ENCODE measurements around the gene SELENOV.

The SELENOV gene

GRCh38 chr19:39520541-39521484, 5.9 kb downstream of the SELENOV start:
- no peak for DNase-seq (ENCODE audit: low read depth)

GRCh38 chr19:39524495-39524894, 9.6 kb downstream of the SELENOV start:
- DNase-seq (ENCODE audit: low read depth): no peak

- DNase-seq (ENCODE audit: low read depth): no peak
Observed at GRCh38 chr19:39525205-39525604, 10.3 kb downstream of the SELENOV start.

DNA sequence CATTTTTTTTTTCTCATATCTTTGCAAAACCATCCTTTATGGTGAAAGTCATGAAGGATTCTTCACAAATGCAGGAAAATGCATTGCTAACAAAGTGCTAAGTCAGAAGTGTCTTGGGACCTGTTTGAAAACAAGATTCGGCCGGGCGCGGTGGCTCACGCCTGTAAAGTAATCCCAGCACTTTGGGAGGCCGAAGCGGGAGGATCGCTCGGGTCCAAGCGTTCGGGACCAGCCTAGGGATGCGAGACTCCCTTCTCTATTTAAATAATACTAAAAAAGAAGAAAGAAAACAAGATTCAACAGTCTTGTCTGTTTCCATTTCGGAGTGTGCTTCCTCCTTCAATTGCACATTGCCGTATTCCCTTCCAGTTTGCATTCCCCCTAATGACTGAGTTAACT, 16.9 kb downstream of the SELENOV start:
- no peak for DNase-seq (ENCODE audit: low read depth)

DNA sequence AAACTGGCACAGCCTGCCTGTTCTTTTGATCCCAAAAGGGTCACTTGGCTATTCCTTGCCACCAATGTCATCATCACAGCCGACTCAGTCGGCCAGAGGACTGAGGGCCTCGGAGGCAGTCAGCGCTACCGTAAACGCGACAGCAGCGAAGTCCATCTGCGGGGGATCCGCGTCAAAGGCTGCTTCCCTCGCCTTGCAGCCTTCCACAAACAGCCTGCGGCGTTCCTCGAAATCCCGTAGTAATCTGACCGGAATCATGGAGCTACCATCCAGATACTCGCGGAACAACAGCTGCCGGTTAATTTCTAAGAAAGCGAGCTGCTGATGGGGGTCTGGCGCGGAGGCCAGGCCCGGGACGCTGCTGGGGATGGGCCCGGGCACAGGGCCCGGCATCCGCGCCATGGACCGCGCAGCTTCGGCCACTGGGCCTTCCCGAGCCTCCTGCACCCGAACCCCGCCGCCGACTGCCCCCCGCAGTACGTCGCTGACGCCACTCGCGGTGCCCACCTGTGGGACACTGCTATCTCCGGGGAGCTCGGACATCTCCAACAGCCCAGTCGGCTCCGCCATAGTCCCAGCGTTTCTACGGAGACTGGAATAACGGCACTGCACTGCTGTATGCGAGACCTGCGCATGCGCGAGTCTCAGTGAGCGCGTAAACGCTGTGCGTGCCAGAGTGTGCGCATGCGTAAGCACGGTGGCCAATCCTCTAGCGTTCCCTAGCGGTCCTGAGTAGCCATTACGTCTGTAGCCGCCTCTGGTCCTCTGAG, 17.5 kb downstream of the SELENOV start, which contains the start of gene EID2B:
Gene EID2B, minus strand, starts transcription at position 620 of the 770 bp plus-strand sequence. Its CDS starts 50 bp downstream, at position 570.
- DNase-seq (ENCODE audit: low read depth): peak; percentile 64

DNA sequence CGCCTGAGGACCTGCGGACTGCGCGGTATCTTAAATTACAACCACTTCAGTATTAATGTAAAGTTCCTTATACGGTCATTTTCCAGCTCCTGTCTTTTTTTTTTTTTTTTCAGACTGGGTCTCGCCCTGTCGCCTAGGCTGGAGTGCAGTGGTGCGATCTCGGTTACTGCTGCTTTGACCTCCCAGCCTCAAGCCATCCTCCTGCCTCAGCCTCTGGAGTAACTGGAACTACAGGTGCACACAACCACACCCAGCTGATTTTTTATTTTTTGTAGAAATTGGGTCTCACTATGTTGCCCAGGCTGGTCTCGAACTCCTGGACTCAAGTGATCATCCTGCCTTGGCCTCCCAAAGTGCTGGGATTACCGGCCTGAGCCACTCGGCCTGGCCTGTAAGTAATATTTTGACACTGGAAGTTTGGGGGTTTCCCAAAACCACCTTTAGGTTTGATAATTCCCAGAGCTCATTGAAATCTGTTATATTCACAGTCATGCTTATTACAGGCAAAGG, 18.1 kb downstream of the SELENOV start:
- no peak for DNase-seq (ENCODE audit: low read depth)

DNA sequence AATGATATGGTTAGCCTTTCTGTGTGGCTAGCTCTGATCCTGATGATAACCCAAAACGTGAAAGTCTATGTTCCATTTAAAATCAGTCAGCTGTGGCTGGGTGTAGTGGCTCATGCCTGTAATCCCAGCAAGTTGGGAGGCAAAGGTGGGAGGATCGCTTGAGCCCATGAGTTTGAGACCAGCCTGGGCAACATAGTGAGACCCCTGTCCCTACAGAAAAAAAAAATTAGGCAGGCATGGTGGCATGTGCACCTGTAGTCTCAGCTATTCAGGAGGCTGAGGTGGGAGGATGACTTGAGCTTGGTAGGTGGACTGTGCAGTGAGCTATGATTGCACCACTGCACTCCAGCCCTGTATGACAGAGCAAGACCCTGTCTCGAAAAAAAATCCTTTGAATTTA, 18.9 kb downstream of the SELENOV start:
- no peak for DNase-seq (ENCODE audit: low read depth)

DNA sequence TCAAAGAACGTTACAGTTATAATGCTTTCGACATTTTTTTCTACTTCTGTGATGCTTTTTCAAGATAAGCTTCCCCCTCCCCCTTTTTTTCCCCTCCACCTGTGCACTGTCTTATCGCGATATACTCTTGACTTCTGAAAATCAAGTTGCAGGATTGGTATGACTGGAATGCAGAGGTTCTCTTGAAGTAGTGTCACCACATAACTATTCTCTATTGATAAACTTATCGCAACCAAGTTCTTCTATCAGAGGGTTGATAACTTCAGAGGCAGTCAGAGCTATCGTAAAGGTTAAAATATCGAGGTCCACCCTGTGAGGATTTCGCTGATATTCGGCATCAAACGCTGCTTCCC, 24.2 kb downstream of the SELENOV start:
- DNase-seq (ENCODE audit: low read depth): no peak

DNA sequence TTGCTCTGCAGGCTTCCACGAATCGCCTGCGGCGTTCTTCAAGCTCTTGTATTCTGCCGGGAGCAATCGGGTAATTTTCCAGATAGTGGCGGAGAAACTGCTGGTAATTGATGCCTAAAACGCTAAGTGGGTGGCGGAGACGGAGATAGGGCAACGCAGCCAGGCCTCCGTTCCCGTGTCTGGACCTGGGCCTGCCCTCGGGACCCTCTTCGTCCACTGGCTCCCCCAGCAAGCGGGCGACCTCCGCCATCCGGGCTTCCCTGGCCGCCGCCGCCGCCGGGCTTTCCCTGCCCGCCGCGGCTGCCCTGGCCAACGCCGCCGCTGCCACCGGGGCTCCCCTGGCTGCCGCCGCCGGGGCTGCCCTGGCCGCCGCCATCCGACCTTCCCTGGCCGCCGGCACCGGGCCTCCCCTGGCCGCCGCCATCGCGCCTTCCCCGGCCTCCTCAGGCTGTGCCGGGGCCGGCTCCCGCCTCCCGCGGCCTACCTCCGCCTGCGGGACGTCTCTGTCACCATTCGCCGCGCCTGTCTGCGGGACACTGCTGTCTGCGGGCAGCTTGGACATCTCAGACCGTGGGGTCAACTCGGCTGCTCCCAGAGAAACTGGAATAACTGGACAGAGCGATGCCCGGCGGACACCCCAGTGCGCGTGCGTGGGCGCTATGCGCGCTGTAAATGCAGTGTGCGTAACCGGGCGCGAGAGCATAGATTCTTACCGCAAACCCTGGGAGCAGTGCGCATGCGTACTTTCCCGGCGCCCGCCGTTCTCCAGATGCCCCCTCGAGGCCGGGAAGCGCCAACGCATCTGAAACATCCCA, 24.8 kb downstream of the SELENOV start, which contains the start of gene EID2:
Gene EID2, minus strand, starts transcription at position 644 of the 815 bp plus-strand sequence. Its CDS starts 82 bp downstream, at position 562.
- peak; percentile 44 for DNase-seq (ENCODE audit: low read depth)

DNA sequence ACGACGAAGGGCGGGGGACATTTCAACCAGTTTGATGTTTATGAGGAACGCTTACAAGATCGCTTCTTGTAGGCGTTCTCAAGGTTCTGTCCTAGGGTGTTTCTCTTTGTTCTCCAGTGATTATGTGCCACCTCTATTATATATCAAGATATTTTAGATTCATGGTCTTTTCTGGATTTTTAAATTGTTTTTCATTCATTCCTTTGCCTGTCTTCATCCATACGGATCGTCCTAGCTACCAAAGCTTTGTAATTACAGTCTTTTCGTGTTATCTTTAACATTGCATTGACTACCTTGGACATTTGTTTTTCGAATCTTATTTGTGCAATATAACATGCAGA, 25.4 kb downstream of the SELENOV start:
- DNase-seq (ENCODE audit: low read depth): no peak

- no peak for DNase-seq (ENCODE audit: low read depth)
Observed at GRCh38 chr19:39542206-39542605, 27.3 kb downstream of the SELENOV start.

GRCh38 chr19:39543477-39543857, 28.5 kb downstream of the SELENOV start:
- no peak for DNase-seq (ENCODE audit: low read depth)

DNA sequence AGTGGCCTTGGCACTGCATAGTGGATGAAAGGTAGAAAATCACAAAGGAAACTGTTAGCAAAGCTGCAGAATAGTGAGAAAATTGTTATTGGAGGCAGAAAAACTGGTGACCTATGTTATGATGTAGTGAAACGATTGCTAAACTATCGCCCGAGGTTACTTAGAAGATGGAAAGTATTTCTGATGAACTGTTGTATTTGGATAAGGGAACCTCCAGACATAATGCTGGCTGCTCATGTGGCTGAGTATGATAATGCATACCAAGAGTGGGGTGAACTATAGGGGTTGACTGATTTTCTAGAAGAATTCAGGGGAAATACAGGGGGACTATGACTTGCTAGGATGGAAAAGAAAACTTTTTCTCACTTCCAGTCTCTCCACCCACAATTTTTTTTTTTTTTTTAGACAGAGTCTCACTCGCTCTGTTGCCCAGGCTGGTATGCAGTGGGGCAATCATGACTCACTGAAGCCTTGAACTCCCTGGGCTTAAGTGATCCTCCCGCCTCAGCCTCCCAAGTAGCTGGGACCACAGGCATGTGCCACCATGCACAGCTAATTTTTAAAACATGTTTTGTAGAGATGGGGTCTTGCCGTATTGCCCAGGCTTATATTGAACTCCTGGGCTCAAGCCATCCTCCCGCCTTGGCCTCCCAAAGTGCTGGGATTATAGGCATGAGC, 29.4 kb downstream of the SELENOV start:
- DNase-seq (ENCODE audit: low read depth): no peak

DNA sequence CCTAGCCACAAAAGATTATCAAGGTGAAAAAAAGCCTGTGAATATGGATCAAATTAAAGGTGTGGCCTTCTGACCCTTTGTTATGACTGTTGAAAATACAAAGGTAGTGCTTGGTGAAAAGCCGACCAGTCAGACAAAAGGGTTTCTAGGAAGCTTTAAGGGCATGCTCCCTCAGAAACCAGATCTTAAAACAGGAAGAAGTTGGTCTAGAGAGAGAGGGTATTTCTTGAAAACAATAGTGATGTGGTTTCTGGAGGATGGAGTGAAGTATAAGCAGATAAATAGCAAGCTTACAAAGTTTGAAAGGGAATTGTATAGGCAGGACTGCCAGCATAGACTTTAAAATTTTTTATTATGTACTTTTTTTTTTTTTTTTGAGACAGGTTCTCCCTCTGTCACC, 30.0 kb downstream of the SELENOV start:
- no peak for DNase-seq (ENCODE audit: low read depth)

DNA sequence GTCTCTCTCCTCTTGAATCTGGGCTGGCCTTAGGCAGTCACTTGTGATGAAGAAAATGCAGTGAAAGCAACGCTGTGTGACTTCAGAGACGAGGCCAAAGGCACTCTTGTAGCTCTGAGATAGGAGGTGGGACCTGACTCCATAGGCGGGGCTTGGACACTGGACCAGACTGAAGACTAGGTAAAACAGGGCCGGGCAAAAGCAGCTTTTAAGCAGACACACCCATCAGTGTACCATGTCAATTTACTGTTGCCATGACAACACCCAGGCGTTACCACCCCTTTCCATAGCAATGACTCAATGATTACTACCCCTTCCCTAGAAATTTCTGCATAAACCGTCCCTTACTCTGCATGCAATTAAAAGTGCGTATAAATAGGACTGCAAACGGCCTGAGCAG, 31.7 kb downstream of the SELENOV start:
- DNase-seq (ENCODE audit: low read depth): no peak

DNA sequence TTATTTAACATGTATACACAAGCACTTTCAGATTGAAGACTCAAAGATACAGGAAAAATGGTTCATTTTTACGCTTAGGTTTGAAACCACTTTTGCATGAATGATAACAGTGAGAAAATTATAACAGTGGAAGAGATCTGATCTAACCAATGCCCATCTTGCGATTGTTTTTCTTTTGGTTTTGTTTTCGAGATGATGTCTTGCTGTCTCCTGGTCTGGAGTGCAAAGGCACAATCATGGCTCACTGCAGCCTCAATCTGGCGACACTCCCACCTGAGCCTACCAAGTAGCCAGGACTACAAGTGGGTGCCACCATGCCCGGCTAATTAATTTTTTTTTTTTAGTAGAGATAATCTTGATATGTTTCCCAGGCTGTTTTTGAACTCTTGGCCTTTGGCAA, 35.3 kb downstream of the SELENOV start:
- no peak for DNase-seq (ENCODE audit: low read depth)

GRCh38 chr19:39553082-39553652, 38.2 kb downstream of the SELENOV start:
- DNase-seq (ENCODE audit: low read depth): no peak

DNA sequence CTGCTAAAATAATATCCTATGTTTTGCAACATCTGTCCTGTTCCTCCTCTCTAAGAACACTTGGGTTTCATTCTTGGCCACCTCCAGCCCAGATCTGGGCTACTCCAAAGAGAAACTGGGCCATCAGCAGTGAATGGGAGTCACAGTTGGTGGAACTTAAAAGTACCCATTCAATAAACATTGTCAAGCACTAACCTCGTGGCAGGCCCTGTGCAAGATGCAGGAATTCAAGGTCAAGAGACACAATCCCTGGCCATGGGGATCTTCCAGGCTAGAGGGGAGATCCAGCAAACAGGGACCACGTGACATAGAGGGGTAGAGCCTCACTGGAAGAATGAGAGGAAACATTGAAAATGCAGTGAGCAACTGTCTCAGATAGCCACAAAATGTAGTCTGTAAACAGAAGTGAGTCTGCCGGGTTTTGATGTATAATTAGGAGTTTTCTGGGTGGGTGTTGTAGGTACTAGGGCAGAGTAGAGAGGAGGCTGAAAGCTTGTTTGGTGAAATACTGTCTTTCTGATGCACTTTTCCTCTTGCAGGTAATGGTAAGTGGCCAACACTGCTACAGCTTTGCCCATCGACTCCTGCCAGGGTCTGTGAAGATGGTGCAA, 39.9 kb downstream of the SELENOV start:
- DNase-seq (ENCODE audit: low read depth): no peak

GRCh38 chr19:39555883-39556282, 40.9 kb downstream of the SELENOV start:
- DNase-seq (ENCODE audit: low read depth): no peak

DNA sequence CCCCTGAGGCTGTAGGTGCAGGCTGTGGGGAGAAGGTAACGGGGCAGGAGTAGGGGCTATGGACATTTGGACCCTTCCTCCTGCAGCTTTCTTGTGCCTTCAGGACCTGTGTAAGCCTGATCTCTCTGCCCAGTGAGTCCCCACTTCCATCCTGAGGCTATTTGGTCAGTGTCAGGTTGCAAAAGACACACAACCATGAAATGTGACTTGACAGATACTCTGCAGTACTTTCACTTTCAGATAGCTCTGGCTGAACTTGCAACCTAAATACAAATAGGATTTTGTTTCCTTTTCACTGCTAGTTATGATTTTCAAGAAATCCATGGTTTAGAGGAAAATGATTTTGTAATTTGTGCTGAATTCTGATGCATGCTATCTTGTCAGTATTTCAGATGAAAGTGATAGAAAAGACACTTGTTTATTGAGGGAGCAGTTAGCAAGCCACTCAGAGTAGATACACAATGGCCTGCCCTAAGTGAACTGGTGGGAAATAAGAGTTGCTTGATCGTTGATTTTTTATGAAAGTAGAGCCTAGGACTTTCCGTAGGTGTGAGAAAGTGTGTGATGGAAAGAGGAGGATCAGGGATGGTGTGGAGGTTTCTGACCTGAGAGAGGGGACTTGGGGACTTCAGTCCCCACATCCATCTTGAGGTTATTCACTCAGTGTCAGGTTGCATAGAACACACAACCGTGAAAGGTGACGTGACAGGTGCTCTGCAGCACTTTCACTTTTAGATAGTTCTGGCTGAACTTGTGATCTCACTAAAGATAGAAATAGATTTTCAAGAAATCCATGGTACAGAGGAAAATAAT, 43.1 kb downstream of the SELENOV start:
- DNase-seq (ENCODE audit: low read depth): no peak

All from GM04503 (cell line).